Measurements from ENCODE around the gene PPP4R1.

PPP4R1 gene

DNA sequence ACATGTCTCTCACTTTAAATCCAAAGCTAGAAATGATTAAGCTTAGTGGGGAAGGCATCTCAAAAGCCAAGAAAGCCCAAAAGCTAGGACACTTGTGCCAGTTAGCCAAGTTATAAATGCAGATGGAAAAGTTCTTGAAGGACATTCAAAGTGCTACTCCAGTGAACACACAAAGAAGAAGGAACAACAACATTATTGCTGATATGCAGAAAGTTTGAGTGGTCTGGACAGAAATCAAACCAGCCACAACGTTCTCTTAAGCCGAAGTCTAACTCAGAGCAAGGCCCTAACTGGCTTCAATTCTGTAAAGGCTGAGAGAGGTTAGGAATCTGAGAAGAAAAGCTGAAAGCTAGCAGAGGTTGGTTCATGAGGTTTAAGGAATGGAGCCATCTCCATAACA is 49.0 kb downstream of the PPP4R1 start:
- no peak for DNase-seq (ENCODE audit: low read depth, low spot score)
- no peak overlapping the region for H3K4me3 ChIP-seq (ENCODE audit: low read depth, low read length)
- ChIA-PET POLR2A (no interaction called here), CTCF (interaction anchor here (0.6 to 9.7 kb wide), 3 partner anchors 10 to 133 kb away, joined by 3 to 66 read pairs (median 3); no protein-coding TSS in a partner anchor)
- TF ChIP-seq, protein P1, sequence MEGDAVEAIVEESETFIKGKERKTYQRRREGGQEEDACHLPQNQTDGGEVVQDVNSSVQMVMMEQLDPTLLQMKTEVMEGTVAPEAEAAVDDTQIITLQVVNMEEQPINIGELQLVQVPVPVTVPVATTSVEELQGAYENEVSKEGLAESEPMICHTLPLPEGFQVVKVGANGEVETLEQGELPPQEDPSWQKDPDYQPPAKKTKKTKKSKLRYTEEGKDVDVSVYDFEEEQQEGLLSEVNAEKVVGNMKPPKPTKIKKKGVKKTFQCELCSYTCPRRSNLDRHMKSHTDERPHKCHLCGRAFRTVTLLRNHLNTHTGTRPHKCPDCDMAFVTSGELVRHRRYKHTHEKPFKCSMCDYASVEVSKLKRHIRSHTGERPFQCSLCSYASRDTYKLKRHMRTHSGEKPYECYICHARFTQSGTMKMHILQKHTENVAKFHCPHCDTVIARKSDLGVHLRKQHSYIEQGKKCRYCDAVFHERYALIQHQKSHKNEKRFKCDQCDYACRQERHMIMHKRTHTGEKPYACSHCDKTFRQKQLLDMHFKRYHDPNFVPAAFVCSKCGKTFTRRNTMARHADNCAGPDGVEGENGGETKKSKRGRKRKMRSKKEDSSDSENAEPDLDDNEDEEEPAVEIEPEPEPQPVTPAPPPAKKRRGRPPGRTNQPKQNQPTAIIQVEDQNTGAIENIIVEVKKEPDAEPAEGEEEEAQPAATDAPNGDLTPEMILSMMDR (IDR thresholded peaks at IDR 0.05; ENCODE audit: insufficient read depth, low read length, missing control alignments): no peak

DNA sequence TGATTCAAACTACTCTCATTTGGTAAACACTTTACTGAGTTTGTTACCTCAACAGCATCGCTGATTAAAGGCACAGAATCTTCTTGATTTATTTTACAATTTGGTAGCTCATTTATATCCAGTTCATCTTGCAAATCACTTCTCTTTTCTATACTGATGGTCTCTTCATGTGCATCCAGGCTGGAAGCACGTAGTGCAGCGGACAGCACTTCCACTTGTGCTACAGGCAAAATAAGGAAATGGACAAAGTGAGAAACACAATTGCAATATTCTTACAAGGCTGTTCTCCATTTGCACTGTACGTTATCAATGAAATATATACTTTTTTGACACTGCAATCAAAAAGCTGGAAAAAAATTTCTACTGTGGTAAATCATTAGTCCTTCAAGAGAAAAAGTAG is 51.0 kb downstream of the PPP4R1 start:
- no peak for DNase-seq (ENCODE audit: low read depth, low spot score)
- CTCF ChIA-PET: interaction anchor here (1.7 to 9.7 kb wide), 2 partner anchors 10 to 12 kb away, joined by 5 to 66 read pairs; no protein-coding TSS in a partner anchor
- POLR2A ChIA-PET: no interaction called here
- TF ChIP-seq, protein P1 (IDR thresholded peaks at IDR 0.05; ENCODE audit: insufficient read depth, low read length, missing control alignments): no peak
- H3K4me3 ChIP-seq (ENCODE audit: low read depth, low read length): no peak overlapping the region

DNA sequence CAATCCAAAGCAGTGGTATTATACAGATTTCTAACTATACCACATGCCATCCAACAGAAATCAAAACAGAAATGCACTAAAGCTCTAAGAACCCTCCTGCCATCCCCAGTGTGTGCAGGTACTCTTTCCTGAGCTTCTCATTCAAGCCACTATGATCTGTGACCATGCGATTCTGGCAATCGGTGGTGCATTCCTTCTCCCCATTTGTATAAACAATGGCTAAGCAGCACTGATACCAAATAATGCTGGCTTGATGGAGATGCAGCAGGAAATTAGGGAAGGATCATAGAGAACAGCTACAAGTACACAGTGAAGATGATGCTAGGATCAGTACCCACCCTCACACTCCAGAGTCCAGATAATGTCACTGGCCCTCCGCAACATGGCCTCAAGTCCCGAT is 51.8 kb downstream of the PPP4R1 start:
- POLR2A ChIA-PET: no interaction called here
- CTCF ChIA-PET: interaction anchor here (1.7 to 9.7 kb wide), 2 partner anchors 11 to 13 kb away, joined by 5 to 66 read pairs; no protein-coding TSS in a partner anchor
- no peak overlapping the region for H3K4me3 ChIP-seq (ENCODE audit: low read depth, low read length)
- TF ChIP-seq, protein P1 (IDR thresholded peaks at IDR 0.05; ENCODE audit: insufficient read depth, low read length, missing control alignments): no peak
- no peak for DNase-seq (ENCODE audit: low read depth, low spot score)

DNA sequence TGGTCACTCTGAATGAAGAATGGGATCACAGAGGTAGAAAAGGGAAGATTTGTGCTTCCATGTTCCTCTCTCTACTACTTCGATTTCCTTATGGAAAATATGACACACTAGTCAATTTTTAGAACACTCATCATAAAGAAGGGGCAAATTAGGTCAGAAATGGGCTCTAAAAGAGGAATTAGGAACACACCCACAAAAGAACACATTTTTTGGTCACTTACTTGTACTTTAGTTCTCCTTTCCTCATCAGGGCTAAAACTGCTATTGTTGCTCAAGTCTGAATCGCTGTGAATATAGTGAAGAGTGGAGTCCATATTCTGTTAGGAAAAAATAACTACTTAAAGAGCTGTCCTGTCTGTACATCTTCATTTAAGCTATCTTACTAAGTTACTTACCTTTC is 52.6 kb downstream of the PPP4R1 start:
- ChIA-PET POLR2A (no interaction called here), CTCF (interaction anchor here (9.7 kb wide), 1 partner anchor 14 kb away, joined by 66 read pairs; no protein-coding TSS in a partner anchor)
- TF ChIP-seq, protein P1 (IDR thresholded peaks at IDR 0.05; ENCODE audit: insufficient read depth, low read length, missing control alignments): no peak
- DNase-seq (ENCODE audit: low read depth, low spot score): no peak
- no peak overlapping the region for H3K4me3 ChIP-seq (ENCODE audit: low read depth, low read length)

DNA sequence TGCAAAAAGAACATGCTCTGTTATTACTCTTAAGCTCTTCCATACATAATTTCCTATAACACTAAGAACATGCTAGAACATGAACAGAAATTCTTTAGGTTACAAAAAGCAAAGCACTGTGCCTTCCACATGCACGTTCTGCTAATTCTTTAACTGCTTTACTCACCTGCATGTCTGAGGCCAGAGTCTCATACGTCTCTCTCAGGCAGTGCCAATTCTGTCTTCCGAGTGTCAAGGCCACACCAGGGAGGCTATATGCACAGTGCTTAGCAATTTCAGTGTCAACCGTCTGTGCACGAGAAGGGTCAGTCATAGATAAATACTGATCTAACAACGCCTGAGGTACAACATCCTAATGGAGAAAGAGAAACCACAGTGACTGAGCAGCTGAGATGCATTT is 55.1 kb downstream of the PPP4R1 start:
- H3K4me3 ChIP-seq (ENCODE audit: low read depth, low read length): no peak overlapping the region
- TF ChIP-seq, protein P1 (IDR thresholded peaks at IDR 0.05; ENCODE audit: insufficient read depth, low read length, missing control alignments): no peak
- POLR2A ChIA-PET: no interaction called here
- CTCF ChIA-PET: interaction anchor here (1.3 kb wide), 1 partner anchor 9 kb away, joined by 6 read pairs; no protein-coding TSS in a partner anchor
- no peak for DNase-seq (ENCODE audit: low read depth, low spot score)

DNA sequence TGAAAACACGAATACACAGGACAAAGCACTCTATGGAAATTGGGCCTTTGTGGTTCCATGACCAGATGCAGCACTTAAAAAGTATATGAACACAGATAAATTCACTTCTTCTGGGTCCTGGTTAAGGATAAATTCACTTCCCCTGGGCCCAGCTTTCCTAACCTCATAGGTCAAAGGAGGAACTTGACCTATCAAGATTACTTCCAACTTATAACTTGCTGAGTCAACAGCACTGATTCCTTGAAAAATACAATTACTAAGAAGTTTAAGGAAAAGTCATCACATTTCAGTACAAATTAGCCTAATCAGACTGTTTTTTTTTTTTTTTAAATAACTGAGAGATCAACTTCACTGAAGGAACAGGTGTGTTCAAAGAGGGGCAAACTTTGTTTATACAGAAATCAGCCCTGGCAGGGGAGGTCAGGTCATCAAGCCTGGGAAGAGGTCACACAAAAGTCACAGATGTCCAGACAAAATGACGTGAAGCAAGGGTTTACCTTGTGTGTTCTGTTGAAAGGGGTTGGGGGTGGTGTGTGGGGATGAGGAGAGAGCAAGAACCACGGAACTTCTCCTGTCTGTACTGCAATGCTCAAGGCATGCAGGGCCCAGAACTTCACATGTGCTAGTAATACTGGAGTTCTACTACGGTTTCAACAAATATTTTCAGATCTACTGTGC is 55.8 kb downstream of the PPP4R1 start:
- ChIA-PET CTCF (interaction anchor here (1.3 kb wide), 1 partner anchor 10 kb away, joined by 6 read pairs; no protein-coding TSS in a partner anchor), POLR2A (no interaction called here)
- TF ChIP-seq, protein P1 (IDR thresholded peaks at IDR 0.05; ENCODE audit: insufficient read depth, low read length, missing control alignments): no peak
- no peak overlapping the region for H3K4me3 ChIP-seq (ENCODE audit: low read depth, low read length)
- DNase-seq (ENCODE audit: low read depth, low spot score): no peak

Data from AG04449 (cell line).